GM18861 (cell line): ENCODE measurements around the gene IFNGR1.
"Not testable (repeated sequence)": the region's sequence is repeated elsewhere in the genome, so short reads cannot be mapped to it uniquely, and the experiment has no call there.

Source experiments
- ATAC-seq: cut with Tn5 transposase; IDR thresholded peaks from one replicate; pipeline ENCODE4 v1.9.1; 2021; ENCODE audit not compliant: unreplicated experiment

The IFNGR1 gene

GRCh38 chr6:137213813-137214212, 5.4 kb downstream of the IFNGR1 start:
- no peak for ATAC-seq

- no peak for ATAC-seq
Measured at GRCh38 chr6:137213331-137213740, 5.8 kb downstream of the IFNGR1 start.

GRCh38 chr6:137211910-137212309, 7.3 kb downstream of the IFNGR1 start:
- no peak for ATAC-seq

GRCh38 chr6:137210903-137211302, 8.3 kb downstream of the IFNGR1 start:
- no peak for ATAC-seq

- no peak for ATAC-seq
Measured at GRCh38 chr6:137208279-137208678, 10.9 kb downstream of the IFNGR1 start.

- ATAC-seq, result not testable (repeated sequence)
Measured at GRCh38 chr6:137207457-137207856, 11.7 kb downstream of the IFNGR1 start.

- ATAC-seq, result no peak
Measured at GRCh38 chr6:137206577-137206976, 12.6 kb downstream of the IFNGR1 start.

- ATAC-seq, result no peak
Measured at GRCh38 chr6:137203256-137203655, 15.9 kb downstream of the IFNGR1 start.

- ATAC-seq, result no peak
Measured at GRCh38 chr6:137202078-137202477, 17.1 kb downstream of the IFNGR1 start.

- ATAC-seq, result no peak
Measured at GRCh38 chr6:137201006-137201405, 18.2 kb downstream of the IFNGR1 start.

- ATAC-seq, result no peak
Measured at GRCh38 chr6:137200288-137200687, 18.9 kb downstream of the IFNGR1 start.

- no peak for ATAC-seq
Measured at GRCh38 chr6:137197684-137198645, 21.2 kb downstream of the IFNGR1 start.

GRCh38 chr6:137193256-137194070, 25.7 kb downstream of the IFNGR1 start:
- no peak for ATAC-seq

GRCh38 chr6:137192821-137193220, 26.4 kb downstream of the IFNGR1 start:
- no peak for ATAC-seq

GRCh38 chr6:137191670-137192069, 27.5 kb downstream of the IFNGR1 start:
- no peak for ATAC-seq

GRCh38 chr6:137191236-137191635, 27.9 kb downstream of the IFNGR1 start:
- ATAC-seq, result no peak

GRCh38 chr6:137190583-137191094, 28.5 kb downstream of the IFNGR1 start:
- ATAC-seq, result no peak

GRCh38 chr6:137188855-137189254, 30.3 kb downstream of the IFNGR1 start:
- no peak for ATAC-seq

- no peak for ATAC-seq
Measured at GRCh38 chr6:137185290-137185689, 33.9 kb downstream of the IFNGR1 start.

GRCh38 chr6:137182654-137183073, 36.5 kb downstream of the IFNGR1 start:
- ATAC-seq, result no peak

GRCh38 chr6:137181891-137182653, 37.1 kb downstream of the IFNGR1 start:
- ATAC-seq, result no peak
